Trophoblast cell (in vitro differentiated cells and primary cell): ENCODE measurements around the gene FAM168A.
A peak's percentile ranks its signal among the peaks of the same experiment; 100 is the strongest.

Source experiments
- DNase-seq, 2 donors: peaks; one replicate each; pipeline ENCODE4 v3.0.0-alpha.2; 2016
- H2AFZ ChIP-seq: 2 replicates; pipeline ENCODE4 v1.6.1; 2013; ENCODE audit warnings: low read length, moderate library complexity, mild to moderate bottlenecking; ENCODE audit not compliant: insufficient read depth, poor library complexity
- H2AK5ac ChIP-seq: 2 replicates; pipeline ENCODE4 v1.6.1; 2013; ENCODE audit warnings: mild to moderate bottlenecking, low read length
- H2BK120ac ChIP-seq: 2 replicates; pipeline ENCODE4 v1.6.1; 2013; ENCODE audit warnings: low read length, mild to moderate bottlenecking, moderate library complexity; ENCODE audit not compliant: insufficient read depth, poor library complexity
- H2BK12ac ChIP-seq: 2 replicates; pipeline ENCODE4 v1.6.1; 2013; ENCODE audit warnings: mild to moderate bottlenecking, low read length, moderate library complexity
- H2BK5ac ChIP-seq: 2 replicates; pipeline ENCODE4 v1.6.1; 2013; ENCODE audit warnings: low read length, low read depth, moderate library complexity, mild to moderate bottlenecking; ENCODE audit not compliant: poor library complexity
- H3K14ac ChIP-seq: 2 replicates; pipeline ENCODE4 v1.6.1; 2013; ENCODE audit warnings: mild to moderate bottlenecking, low read length
- H3K18ac ChIP-seq: 2 replicates; pipeline ENCODE4 v1.6.1; 2013; ENCODE audit warnings: mild to moderate bottlenecking, low read length
- H3K23ac ChIP-seq: 2 replicates; pipeline ENCODE4 v1.6.1; 2013; ENCODE audit warnings: low read length
- H3K27ac ChIP-seq: 2 replicates; pipeline ENCODE4 v1.5.1; 2013; ENCODE audit warnings: low read depth, mild to moderate bottlenecking, inconsistent platforms, low read length, moderate library complexity
- H3K27me3 ChIP-seq: 2 replicates; pipeline ENCODE4 v1.6.1; 2013; ENCODE audit warnings: inconsistent platforms, mild to moderate bottlenecking, low read length, moderate library complexity; ENCODE audit not compliant: insufficient read depth
- H3K36me3 ChIP-seq, 2 experiments: 1 replicate in 1 of 2; 2 replicates in 1 of 2; pipeline ENCODE4 v1.6.1; 2013; ENCODE audit warnings: low read length in 2 of 2, mild to moderate bottlenecking in 2 of 2, moderate library complexity in 1 of 2; ENCODE audit not compliant: insufficient read depth in 2 of 2, control insufficient read depth in 1 of 2
- H3K4ac ChIP-seq: 2 replicates; pipeline ENCODE4 v1.6.1; 2013; ENCODE audit warnings: low read depth, mild to moderate bottlenecking, low read length, moderate library complexity
- H3K4me1 ChIP-seq, 2 experiments: 1 replicate in 1 of 2; 2 replicates in 1 of 2; pipeline ENCODE4 v1.6.1; 2013; ENCODE audit warnings: low read length in 2 of 2, mild to moderate bottlenecking in 2 of 2, moderate library complexity in 1 of 2; ENCODE audit not compliant: insufficient read depth in 2 of 2, control insufficient read depth in 1 of 2
- H3K4me2 ChIP-seq: 2 replicates; pipeline ENCODE4 v1.6.1; 2013; ENCODE audit warnings: inconsistent platforms, mild to moderate bottlenecking, low read length, moderate library complexity
- H3K4me3 ChIP-seq: 2 replicates; pipeline ENCODE4 v1.5.1; 2013; ENCODE audit warnings: mild to moderate bottlenecking, low read depth, low read length, inconsistent platforms
- H3K79me1 ChIP-seq: one replicate; pipeline ENCODE4 v1.6.1; 2013; ENCODE audit warnings: low read length
- H3K79me2 ChIP-seq: 2 replicates; pipeline ENCODE4 v1.6.1; 2013; ENCODE audit warnings: low read length, mild to moderate bottlenecking; ENCODE audit not compliant: control insufficient read depth, insufficient read depth, poor library complexity
- H3K9ac ChIP-seq: 2 replicates; pipeline ENCODE4 v1.6.1; 2013; ENCODE audit warnings: mild to moderate bottlenecking, low read length
- H3K9me3 ChIP-seq: 2 replicates; pipeline ENCODE4 v1.6.1; 2013; ENCODE audit warnings: low read depth, mild to moderate bottlenecking, control low read depth, inconsistent platforms, low read length; ENCODE audit not compliant: insufficient read depth
- H4K12ac ChIP-seq: 2 replicates; pipeline ENCODE4 v1.6.1; 2013; ENCODE audit warnings: low read depth, mild to moderate bottlenecking, low read length, moderate library complexity
- H4K8ac ChIP-seq: 2 replicates; pipeline ENCODE4 v1.6.1; 2013; ENCODE audit warnings: low read depth, mild to moderate bottlenecking, low read length, moderate library complexity
- H4K91ac ChIP-seq: one replicate; pipeline ENCODE4 v1.6.1; 2013; ENCODE audit warnings: low read depth, mild to moderate bottlenecking, low read length, moderate library complexity
- WGBS: extraction: QIAGEN DNeasy Blood & Tissue Kit; methylation state at CpG from one replicate; pipeline ENCODE4 v1.1.7; 2013; ENCODE audit warnings: missing lambda C conversion rate; ENCODE audit not compliant: insufficient read length, insufficient coverage; ENCODE audit errors: extremely low coverage; 5-methylcytosine and 5-hydroxymethylcytosine counted together

Gene FAM168A

DNA sequence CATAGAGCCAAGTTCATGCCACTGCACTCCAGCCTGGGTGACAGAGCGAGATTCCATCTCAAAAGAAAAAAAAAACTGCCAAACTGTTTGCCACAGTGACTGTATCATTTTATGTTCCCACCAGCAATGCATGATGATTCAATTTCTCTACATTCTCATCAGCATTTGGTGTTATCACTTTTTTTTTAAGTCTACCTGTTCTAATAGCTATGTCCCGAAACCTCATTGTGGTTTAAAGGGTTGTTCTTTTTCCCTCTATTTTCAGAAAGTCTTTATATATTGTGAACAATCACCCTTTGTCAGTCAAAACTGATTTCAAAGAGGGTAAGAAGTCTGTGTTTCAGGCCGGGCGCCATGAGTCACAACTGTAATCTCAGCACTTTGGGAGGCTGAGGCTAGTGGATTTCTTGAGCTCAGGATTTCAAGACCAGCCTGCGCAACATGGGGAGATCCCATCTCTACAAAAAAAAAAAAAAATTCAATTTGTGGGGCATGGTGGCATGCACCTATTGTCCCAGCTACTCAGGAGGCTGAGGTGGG is 14.8 kb upstream of the FAM168A start:
- H3K27me3 ChIP-seq, result no peaks in the 10 kb centered on the region
- no CpG with 5 or more reads among the region's 5 CpGs for WGBS
- no peak overlapping the region for H2BK5ac ChIP-seq
- H3K9me3 ChIP-seq, result no peaks in the 10 kb centered on the region
- no peak overlapping the region for H3K4me2 ChIP-seq
- no peak overlapping the region for H3K27ac ChIP-seq
- no peak overlapping the region for H4K91ac ChIP-seq
- no peak overlapping the region for H4K12ac ChIP-seq
- H3K18ac ChIP-seq, result no peak overlapping the region
- DNase-seq, result no peak
- H3K79me1 ChIP-seq, result no peaks in the 10 kb centered on the region
- H2AFZ ChIP-seq, result no peak overlapping the region
- no peak overlapping the region for H3K23ac ChIP-seq
- H3K79me2 ChIP-seq, result no peaks in the 10 kb centered on the region
- no peak overlapping the region for H3K4ac ChIP-seq
- no peaks in the 10 kb centered on the region for H3K4me1 ChIP-seq
- no peak overlapping the region for H3K9ac ChIP-seq
- H4K8ac ChIP-seq, result no peak overlapping the region
- H3K36me3 ChIP-seq, result no peaks in the 10 kb centered on the region
- no peak overlapping the region for H2AK5ac ChIP-seq
- no peak overlapping the region for H3K14ac ChIP-seq
- no peak overlapping the region for H2BK120ac ChIP-seq
- H3K4me3 ChIP-seq, result no peak overlapping the region
- H2BK12ac ChIP-seq, result no peak overlapping the region

DNA sequence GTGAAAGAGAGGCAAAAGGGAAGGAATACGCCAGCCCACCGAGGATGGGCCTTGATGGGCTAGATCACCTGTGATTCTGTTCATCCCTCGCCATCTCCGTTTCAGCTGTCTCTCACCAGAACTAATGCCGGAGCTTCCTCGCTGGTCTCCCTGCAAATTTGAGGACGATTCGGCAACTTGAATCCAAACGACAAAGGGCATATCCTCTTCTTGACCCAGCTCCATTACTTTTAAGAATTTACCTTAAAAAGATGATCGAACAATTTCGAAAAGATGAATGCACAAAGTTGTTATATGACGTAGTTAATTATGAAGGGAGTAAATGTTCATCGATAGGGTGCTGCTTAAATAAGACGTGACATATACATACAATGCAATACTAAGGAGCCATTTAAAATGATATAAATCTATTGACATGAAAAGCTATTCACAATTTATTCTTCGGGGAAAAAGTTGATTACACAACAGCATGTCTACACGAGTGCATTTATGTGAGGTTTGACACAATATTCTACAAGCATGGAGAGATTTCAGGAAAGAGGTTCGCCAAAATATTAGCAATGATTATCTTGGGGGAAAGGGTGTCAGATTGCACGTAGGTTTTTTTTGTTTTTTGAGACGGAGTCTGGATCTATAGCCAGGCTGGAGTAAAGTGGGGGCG is 937 bp upstream of the FAM168A start:
- H2AK5ac ChIP-seq, result no peak overlapping the region
- WGBS, result 100% methylated on average over 1 of the region's 20 CpGs
- H4K91ac ChIP-seq, result peak overlapping the region; percentile 58
- H3K79me2 ChIP-seq, result peaks cover 11% of the 10 kb centered on the region
- H3K79me1 ChIP-seq, result peaks cover 5% of the 10 kb centered on the region
- H3K36me3 ChIP-seq, result no peaks in the 10 kb centered on the region
- H3K4me3 ChIP-seq, result peak overlapping the region; percentile 64
- no peak overlapping the region for H3K27ac ChIP-seq
- H4K12ac ChIP-seq, result peak overlapping the region; percentile 49
- H2AFZ ChIP-seq, result peak overlapping the region; percentile 58
- peak overlapping the region; percentile 25 for H3K14ac ChIP-seq
- no peak overlapping the region for H2BK120ac ChIP-seq
- H3K4me2 ChIP-seq, result peak overlapping the region; percentile 70
- H3K9me3 ChIP-seq, result no peaks in the 10 kb centered on the region
- no peak overlapping the region for H2BK5ac ChIP-seq
- H3K4me1 ChIP-seq, result peaks cover 9% of the 10 kb centered on the region in 2 experiments
- no peaks in the 10 kb centered on the region for H3K27me3 ChIP-seq
- no peak overlapping the region for H3K23ac ChIP-seq
- DNase-seq, result peak in 1 of 2 donors; percentile 13
- no peak overlapping the region for H2BK12ac ChIP-seq
- H3K18ac ChIP-seq, result no peak overlapping the region
- H4K8ac ChIP-seq, result peak overlapping the region; percentile 86
- no peak overlapping the region for H3K4ac ChIP-seq
- H3K9ac ChIP-seq, result peak overlapping the region; percentile 16

DNA sequence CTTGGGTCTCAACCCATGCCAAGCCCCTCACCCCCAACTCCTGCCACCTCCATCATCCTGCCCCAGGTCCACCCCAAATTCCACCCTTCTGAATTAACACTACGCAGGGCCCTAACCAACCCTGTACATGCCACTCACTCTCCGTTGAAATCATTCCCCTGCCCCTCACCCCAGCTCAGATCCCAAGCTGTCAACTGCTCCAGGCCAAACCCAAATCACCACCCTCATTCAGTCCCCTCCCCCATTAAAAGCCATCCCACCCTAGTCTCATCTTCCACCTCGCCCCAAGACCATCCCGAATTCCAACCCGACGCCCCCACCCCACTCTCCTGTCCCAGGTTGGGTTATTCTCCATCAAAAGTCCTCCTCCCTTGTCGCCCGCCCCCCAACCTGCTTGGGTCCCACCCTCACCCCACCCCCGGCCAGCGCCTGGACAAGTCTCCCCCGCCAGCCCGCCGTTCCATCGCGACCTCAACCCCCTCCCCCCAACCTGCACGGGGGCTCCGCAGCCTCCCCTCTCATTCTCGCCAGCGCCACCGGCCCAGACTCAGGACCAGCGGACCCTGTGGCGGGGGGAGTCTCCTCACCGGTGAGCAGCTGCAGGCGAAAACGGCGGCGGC is 466 bp downstream of the FAM168A start:
- Histone ChIP-seq H3K23ac (no peak overlapping the region), H3K9ac (peak overlapping the region; percentile 47), H2BK12ac (no peak overlapping the region), H3K27me3 (no peaks in the 10 kb centered on the region), H3K18ac (peak overlapping the region; percentile 91), H2BK120ac (peak overlapping the region; percentile 50), H3K9me3 (no peaks in the 10 kb centered on the region), H4K8ac (peak overlapping the region; percentile 84), H3K4me2 (peak overlapping the region; percentile 81), H4K12ac (peak overlapping the region; percentile 55), H3K36me3 (no peaks in the 10 kb centered on the region), H2AFZ (peak overlapping the region; percentile 96), H2AK5ac (peak overlapping the region; percentile 47), H3K4me1 (peaks cover 9% of the 10 kb centered on the region in 2 experiments), H3K79me1 (peaks cover 5% of the 10 kb centered on the region), H4K91ac (peak overlapping the region; percentile 80), H3K27ac (peak overlapping the region; percentile 58), H3K4me3 (peak overlapping the region; percentile 98), H3K79me2 (peaks cover 11% of the 10 kb centered on the region), H2BK5ac (peak overlapping the region; percentile 90), H3K4ac (peak overlapping the region; percentile 23), H3K14ac (peak overlapping the region; percentile 75)
- DNase-seq, result no peak
- WGBS, result no CpG with 5 or more reads among the region's 27 CpGs

DNA sequence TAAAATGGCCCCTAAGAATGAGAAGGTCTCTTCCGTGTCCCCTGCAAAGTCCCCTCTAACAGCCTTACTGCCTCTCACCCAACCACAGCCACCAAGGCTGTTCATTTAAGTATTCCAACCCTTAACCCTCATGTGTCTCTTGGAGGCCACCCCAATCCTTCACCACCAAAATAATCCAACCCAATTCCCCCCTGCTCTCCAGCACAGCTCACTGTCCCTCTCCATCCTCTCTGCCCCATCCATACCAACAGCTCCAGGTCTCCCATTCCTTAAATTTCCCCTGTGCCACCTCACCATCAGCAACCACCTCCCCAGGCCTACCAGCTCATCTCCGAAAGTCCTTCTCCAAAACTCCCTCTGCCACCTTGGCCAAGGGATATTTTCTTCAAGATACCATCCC is 1.4 kb downstream of the FAM168A start:
- H2AK5ac ChIP-seq, result peak overlapping the region; percentile 42
- H3K36me3 ChIP-seq, result no peaks in the 10 kb centered on the region
- H4K12ac ChIP-seq, result no peak overlapping the region
- H3K79me2 ChIP-seq, result peaks cover 11% of the 10 kb centered on the region
- no peak overlapping the region for H2BK5ac ChIP-seq
- H2BK12ac ChIP-seq, result no peak overlapping the region
- no peak overlapping the region for H2BK120ac ChIP-seq
- H3K27me3 ChIP-seq, result no peaks in the 10 kb centered on the region
- WGBS, result no CpG with 5 or more reads among the region's 2 CpGs
- H3K4me1 ChIP-seq, result peaks cover 9% of the 10 kb centered on the region in 2 experiments
- no peak overlapping the region for H3K9ac ChIP-seq
- no peak overlapping the region for H3K27ac ChIP-seq
- H3K18ac ChIP-seq, result peak overlapping the region; percentile 39
- peak overlapping the region; percentile 49 for H3K4ac ChIP-seq
- no peaks in the 10 kb centered on the region for H3K9me3 ChIP-seq
- no peak overlapping the region for H3K4me2 ChIP-seq
- H3K4me3 ChIP-seq, result no peak overlapping the region
- no peak overlapping the region for H4K8ac ChIP-seq
- H2AFZ ChIP-seq, result no peak overlapping the region
- DNase-seq, result no peak
- H4K91ac ChIP-seq, result no peak overlapping the region
- no peak overlapping the region for H3K23ac ChIP-seq
- H3K79me1 ChIP-seq, result peaks cover 5% of the 10 kb centered on the region
- no peak overlapping the region for H3K14ac ChIP-seq
